ENCODE results near the gene IRF9.
A peak's percentile ranks its signal among the peaks of the same experiment; 100 is the strongest.

The IRF9 gene

GRCh38 chr14:24160850-24161804 lies at the start of gene IRF9:
Gene IRF9 (plus strand): TSS chr14:24161265. CDS start chr14:24162145, 880 bp downstream.
- no peak for TF ChIP-seq ZNF274 (IDR thresholded peaks at IDR 0.05; ENCODE audit: low read depth, low read length)

GRCh38 chr14:24113379-24113800 lies 47.7 kb upstream of the IRF9 start:
- H3K4me3 ChIP-seq (ENCODE audit: low read length), result peak overlapping the region; percentile 64
- TF ChIP-seq ZNF274 (IDR thresholded peaks at IDR 0.05; ENCODE audit: low read depth, low read length), result no peak

More at GRCh38 chr14:24160850-24161804, at the start of gene IRF9:
- peak within 1 kb of the TSS; percentile 89 for H3K4me3 ChIP-seq (ENCODE audit: low read length)

GRCh38 chr14:24113801-24114531 lies 47.1 kb upstream of the IRF9 start:
- no peak for TF ChIP-seq ZNF274 (IDR thresholded peaks at IDR 0.05; ENCODE audit: low read depth, low read length)

GRCh38 chr14:24114532-24115421 lies 46.3 kb upstream of the IRF9 start, which contains the start of the genes DCAF11 and NRL:
Gene DCAF11 (plus strand): TSS chr14:24114777. CDS start chr14:24115595, 818 bp downstream.
Gene NRL (minus strand): TSS chr14:24114949. CDS start chr14:24082848, 32,101 bp downstream.
- H3K4me3 ChIP-seq (ENCODE audit: low read length), result peak within 1 kb of the TSS; percentile 83
- no peak for TF ChIP-seq ZNF274 (IDR thresholded peaks at IDR 0.05; ENCODE audit: low read depth, low read length)

More at GRCh38 chr14:24113801-24114531, 47.1 kb upstream of the IRF9 start:
- H3K4me3 ChIP-seq (ENCODE audit: low read length), result peak overlapping the region; percentile 64

- H3K4me3 ChIP-seq (ENCODE audit: low read length), result peak overlapping the region; percentile 83
- no peak for TF ChIP-seq ZNF274 (IDR thresholded peaks at IDR 0.05; ENCODE audit: low read depth, low read length)
Observed at GRCh38 chr14:24115422-24116127, 45.5 kb upstream of the IRF9 start.

GRCh38 chr14:24116128-24116814 lies 44.8 kb upstream of the IRF9 start:
- no peak for TF ChIP-seq ZNF274 (IDR thresholded peaks at IDR 0.05; ENCODE audit: low read depth, low read length)
- H3K4me3 ChIP-seq (ENCODE audit: low read length), result peak overlapping the region; percentile 83

GRCh38 chr14:24117179-24117578 lies 43.9 kb upstream of the IRF9 start:
- no peak for TF ChIP-seq ZNF274 (IDR thresholded peaks at IDR 0.05; ENCODE audit: low read depth, low read length)

GRCh38 chr14:24119691-24120090 lies 41.4 kb upstream of the IRF9 start:
- no peak overlapping the region for H3K4me3 ChIP-seq (ENCODE audit: low read length)
- no peak for TF ChIP-seq ZNF274 (IDR thresholded peaks at IDR 0.05; ENCODE audit: low read depth, low read length)

More at GRCh38 chr14:24117179-24117578, 43.9 kb upstream of the IRF9 start:
- H3K4me3 ChIP-seq (ENCODE audit: low read length), result no peak overlapping the region

GRCh38 chr14:24121210-24121609 lies 39.9 kb upstream of the IRF9 start:
- no peak overlapping the region for H3K4me3 ChIP-seq (ENCODE audit: low read length)
- TF ChIP-seq ZNF274 (IDR thresholded peaks at IDR 0.05; ENCODE audit: low read depth, low read length), result no peak

GRCh38 chr14:24122416-24122815 lies 38.6 kb upstream of the IRF9 start:
- no peak for TF ChIP-seq ZNF274 (IDR thresholded peaks at IDR 0.05; ENCODE audit: low read depth, low read length)
- H3K4me3 ChIP-seq (ENCODE audit: low read length), result no peak overlapping the region

- H3K4me3 ChIP-seq (ENCODE audit: low read length), result no peak overlapping the region
- TF ChIP-seq ZNF274 (IDR thresholded peaks at IDR 0.05; ENCODE audit: low read depth, low read length), result no peak
Observed at GRCh38 chr14:24122898-24123297, 38.2 kb upstream of the IRF9 start.
